GM18873 (cell line): Measurements from ENCODE around the gene THEM4.
A peak's percentile ranks its signal among the peaks of the same experiment; 100 is the strongest.

Experiments used
- ATAC-seq: cut with Tn5 transposase; IDR thresholded peaks from one replicate; pipeline ENCODE4 v1.9.1; 2021; ENCODE audit warnings: mild to moderate bottlenecking, moderate library complexity, moderate number of reproducible peaks; ENCODE audit not compliant: unreplicated experiment, low FRiP score

The THEM4 gene

DNA sequence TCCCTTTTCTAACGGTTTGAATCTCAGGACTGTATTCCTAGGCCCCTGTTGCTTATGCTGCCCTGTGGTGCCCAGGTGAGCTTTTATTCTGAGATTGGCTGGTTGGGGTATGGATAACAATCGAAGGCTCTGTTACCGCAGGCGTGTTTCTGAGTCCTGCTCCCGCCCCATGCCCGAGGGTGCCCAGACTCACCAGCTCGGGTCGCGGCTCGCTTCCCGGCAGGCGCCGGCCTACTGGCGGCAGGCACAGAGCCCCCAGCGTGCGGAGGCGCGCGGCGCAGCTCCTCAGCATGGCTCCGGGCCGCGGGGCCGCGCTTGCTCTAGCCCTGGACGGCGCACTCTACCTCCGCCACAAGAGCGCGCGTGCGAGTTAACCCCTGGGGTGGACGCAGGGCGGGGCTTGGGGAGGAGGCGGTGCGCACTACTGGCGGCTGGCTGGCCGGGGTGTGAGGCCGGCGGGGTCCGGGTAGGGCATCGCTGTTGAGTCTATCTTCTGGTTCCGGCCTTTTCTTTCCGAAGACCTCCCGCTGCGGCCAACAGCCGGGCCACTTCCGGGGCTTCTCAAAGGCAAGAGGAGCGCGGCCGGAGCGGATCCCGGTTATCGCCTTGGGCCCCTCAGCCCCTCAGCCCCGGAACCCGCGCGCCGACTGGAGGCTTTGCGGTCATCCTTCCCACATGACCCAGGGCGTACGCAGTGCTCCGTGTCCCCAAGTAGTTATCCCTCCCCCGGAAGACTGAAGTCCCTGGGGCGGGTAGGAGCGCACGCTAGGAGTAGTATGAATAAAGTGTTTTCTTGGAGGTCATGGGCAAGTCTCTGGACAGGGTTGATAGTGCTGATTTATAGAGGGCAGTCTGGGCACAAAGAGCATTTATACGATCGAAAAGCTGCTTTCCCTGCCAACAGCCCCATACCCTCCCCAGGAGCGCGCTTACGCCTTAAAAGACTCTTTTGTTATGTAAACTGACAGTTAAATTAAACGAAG lies at the start of gene THEM4:
Gene THEM4, minus strand, starts transcription at position 345 of the 983 bp plus-strand sequence. Its CDS starts 53 bp downstream, at position 292.
- peak; percentile 86 for ATAC-seq

DNA sequence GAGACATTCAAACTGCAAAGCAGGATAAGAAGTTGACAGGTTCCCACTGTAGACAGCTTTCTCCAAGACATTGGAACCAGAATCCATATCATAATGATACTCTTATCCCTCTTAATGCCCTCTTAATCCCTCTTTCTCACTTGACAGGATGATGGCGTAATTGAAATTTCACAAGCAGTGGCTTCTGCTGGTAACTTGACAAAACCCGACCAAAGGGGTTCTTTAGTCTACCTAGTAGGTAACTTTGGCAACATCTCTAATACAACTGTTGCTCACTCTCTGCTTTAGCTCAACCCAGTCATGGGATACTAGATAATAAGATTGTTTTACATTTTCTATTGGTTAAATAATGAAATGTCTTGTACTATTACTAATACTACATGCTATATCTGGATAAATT lies 49.6 kb upstream of the THEM4 start:
- no peak for ATAC-seq

DNA sequence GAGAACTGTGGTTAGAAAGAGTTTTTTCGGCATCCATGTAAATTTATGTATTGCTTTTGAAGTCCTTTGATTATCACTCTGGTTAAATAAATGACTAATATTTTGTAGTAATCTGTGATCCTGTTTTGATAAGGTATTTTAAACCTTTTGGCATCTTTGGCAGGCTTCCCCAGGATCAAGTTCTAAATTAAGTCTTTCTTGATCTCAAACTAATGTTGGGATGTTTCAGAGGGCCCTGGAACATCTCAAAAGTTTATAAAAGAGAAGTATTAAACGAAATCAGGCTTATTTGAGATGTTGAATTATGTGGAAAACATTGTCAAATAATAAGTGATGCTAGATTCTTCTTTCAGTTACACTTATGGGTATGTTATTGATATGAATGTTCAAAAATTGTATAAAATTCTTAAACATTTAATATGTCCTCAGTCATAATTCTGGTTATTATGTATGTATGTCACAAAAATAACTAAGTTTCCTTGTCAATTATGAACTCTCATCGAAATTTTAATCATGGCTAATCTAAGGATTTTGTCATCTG lies 47.7 kb upstream of the THEM4 start:
- ATAC-seq, result no peak

DNA sequence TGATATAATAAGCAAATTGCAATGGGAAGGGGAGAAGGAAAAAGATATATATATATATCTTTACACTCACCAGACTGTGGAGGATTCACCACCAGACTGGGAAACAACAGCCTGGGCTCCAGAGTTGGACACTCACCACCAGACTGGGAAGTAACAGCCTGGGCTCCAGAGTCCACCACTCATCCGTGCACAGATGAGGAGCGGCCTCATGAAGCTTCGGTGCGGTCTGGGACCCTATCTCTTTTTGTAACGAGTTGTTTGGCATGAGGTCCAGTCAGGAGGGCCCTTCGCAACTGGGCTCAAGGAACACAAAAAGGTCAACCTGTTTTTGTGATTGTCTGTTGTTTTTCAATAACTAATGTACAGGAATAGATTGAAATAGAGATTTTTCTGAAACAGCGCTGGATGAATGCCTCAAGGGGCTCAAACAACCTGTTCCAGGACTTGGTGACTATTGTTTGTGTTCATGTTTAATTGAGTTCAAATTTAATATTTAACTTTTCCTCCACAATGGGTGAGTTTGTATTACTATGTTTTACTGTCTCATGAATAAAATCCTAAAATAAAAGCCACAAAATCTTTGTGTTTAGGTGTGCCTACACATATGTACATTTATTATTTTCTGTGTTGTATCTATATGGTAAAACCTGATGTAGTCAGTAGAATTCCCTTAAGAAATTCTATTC lies 44.2 kb upstream of the THEM4 start:
- no peak for ATAC-seq

DNA sequence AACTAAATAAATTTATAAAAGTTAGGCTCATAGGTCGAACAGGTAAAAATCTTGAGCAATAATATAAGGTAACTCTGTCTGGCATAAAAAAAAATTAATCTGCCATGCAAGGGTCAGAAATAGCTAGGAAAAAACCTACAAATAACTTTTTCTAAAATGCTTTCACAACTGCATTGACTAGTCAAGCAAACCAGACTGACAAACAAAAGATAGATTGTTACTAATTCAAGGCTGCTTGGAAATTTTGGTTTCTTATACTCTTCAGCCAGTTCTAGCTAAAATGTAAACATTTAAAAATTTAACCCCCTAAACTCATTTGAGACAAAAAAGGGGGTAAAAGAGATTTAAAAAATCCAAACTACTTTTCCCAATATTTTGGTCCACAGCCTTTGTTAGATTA lies 43.5 kb upstream of the THEM4 start:
- ATAC-seq, result no peak

DNA sequence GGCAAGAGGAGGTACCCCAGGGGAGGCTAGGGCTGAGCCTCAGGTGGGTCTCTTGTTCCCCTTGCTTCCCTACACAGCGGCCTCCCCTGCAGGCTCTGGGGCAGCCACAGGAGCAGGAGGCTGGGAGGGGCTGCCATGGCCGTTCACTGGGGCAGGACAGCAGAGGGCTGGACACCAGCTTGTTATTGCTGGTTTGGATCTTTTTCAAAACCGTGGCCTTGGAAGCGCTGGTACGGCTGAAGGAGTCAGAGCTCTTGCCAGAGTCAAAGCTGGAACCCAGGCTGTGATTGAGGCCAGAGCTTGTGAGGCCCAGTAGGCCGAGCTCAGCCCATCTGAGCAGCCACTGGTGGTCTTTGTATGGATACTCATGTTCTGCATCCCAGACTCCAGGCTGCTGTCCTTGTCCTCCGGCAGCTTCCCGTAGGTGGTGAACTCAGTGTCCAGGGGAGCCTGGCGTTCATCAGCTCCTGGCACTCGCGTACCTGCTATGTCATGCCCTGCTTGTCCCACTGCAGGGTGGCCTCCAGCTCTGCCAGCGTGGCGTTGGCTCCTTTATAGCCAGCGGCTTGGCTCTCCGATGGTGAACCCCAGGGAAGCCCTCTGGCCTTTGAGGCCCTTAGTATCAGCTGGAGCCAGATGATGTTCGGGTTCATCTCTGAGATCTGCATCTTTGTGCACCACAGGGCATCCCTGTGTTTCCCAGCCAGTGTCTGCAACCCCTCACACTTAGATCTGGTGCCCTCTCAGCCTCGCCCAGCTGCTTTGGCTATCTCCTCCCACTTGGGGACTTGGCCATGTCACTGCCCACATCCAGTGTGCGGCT lies 40.3 kb upstream of the THEM4 start:
- no peak for ATAC-seq

DNA sequence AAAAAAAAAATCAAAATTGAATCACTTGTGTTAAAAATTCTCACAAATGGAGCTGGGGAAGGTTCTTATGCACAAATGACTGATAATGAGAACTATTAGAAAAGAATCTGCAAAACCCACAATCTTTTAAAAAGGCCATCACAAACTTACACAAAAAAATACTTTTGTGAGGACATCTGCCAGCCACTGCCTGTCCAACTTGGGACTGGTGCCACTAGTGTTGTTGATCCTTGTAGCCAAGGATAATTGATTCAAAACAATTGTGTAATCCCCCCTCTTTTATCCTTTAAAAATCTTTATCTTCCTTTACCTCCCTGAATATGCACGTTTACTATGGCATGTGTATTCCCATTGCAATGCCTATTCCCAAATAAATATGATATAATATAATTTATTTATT lies 39.2 kb upstream of the THEM4 start:
- no peak for ATAC-seq

DNA sequence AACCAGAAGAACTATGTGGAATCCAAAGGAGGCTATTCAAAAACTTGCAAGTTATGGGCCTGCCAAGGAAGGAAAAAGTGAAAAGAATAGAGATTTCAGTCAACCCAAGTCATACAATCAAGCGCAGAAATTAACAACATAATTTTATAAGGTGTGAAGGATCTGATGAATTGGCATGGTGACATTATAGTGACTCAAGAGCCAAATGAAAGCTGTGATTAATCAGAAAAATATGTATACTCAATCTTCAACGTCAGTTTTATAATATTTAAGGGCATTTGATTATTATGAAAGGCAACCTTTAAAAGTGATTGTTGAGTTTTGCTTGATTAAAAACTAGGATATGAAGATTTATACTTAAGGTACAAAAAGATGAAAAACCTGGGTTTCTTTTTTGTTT lies 37.8 kb upstream of the THEM4 start:
- no peak for ATAC-seq

DNA sequence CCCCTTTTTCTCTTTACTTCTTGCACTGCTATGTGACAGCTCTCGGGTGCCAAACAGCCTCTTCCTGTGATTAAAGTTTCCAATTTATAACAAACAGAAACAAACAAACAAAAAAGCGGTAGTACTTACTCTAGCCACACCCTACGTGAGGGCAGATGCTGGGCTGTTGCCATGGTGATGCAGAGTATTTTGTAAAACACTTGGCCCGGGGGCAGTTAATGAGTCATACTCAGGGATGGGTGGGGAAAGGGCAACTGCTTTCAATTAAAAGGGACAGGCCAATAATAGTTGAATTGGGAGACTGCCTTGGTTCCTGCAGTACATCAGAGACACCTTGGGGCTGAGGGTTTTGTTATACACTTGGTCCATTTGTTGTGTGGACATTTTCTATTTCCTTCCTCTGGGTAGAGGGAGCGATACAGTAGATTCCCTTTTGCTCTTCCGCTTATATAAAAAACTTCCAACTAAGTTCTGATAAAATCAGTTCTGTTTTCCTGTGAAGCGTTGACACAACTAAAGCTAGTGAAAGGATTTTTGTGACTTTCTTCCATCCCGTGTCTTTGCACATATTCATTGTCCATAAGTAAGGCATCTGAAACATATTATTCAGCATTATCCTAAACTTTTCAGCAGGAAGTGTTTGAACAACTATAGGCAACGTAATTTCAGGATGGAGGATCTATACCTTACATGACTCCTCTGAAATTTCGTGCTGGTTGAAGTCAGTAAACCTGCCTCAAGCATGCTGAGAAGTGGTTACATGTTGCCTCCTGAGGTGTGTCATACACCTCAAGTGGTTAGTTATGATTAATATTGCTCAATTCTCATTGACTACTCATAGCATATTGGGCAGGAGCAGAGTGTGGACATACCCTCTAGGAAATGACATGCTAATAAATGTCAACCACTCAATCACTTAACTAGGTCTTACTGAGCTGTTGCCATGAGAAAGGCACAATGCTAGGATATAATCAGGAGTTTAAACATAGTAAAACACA lies 36.7 kb upstream of the THEM4 start:
- ATAC-seq, result no peak

DNA sequence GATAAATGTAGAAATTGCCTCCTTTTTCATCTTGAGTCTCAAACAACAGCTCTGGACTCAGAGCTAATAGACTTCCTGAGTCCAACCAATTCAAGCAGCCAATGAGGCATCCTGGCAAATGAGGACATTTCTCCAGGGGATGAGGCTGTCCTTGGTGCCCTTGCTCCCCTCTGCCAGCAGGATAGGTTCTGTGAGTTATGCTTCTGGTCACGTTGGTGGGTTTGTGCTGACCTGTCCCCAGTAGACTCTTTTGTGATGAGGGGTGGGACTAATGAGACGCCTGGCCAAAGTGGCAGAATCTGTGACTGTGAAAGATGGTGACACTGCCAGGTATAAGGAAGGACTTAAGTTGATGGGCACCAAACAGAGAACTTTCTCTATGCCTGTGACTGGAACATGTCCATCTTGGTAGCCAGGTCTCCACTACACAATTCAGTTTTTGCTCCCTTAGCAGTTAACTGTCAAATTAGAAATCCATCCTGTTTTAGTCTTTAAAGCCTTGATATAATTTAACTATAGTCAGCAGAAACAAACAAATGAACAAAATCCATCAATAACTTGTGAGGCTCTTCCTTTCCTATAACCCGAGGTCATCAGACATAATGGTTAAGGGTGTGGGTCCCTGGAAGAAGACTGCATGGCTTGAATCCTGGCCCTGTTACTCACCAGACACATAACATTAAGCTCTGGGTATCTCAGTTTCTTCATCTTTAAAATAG lies 35.7 kb upstream of the THEM4 start:
- ATAC-seq, result no peak

DNA sequence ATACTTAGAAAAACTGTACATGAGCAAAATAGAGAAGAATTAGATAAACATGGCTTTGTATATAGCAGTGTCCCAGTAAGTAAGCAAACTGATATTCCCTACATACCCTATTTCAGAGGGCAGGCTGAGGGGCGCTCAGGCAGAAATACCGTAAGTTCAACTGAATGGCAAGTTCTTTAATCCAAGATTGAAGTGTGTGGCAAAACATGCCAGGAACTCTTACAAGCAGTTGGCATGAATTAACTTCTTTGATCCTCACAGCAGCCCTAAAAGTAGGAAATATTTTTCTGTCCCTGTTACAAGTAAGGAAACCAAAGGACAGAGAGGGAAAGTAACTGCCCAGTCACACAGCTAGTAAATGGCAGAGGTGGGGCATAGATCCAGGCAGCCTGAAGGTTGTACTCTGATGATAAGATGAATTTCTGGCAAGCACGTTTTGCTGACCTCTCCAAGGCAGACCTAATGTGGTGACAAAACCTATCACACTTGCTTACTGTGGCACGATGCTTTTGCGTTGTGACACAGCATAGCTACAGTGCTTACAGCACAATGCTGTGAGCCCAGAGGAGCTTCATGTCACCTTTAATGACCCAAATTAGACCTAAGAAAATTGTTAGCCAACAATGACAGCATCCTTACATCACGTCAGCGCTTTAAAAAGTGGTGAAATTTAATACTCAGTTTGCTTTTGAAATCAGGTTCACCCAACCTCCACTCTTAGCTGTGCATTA lies 35.0 kb upstream of the THEM4 start:
- ATAC-seq, result no peak

DNA sequence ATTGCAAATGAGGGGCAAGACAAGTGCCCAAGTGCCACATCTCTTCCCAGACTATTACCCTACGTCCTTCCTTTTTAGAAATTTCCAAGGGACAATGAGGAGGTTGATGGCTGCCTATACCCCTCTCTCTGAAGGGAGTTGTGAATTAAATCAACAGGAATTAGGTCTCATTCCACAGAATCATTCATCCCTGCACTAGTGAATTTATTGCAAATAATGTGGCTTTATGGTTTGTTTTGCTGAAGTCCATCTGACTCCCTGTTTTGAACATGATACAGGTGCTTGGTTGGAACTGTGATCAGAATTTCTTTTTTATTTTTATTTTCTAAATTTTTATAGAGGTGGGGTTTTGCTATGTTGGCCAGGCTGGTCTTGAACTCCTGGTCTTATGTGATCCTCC lies 34.3 kb upstream of the THEM4 start:
- ATAC-seq, result no peak

DNA sequence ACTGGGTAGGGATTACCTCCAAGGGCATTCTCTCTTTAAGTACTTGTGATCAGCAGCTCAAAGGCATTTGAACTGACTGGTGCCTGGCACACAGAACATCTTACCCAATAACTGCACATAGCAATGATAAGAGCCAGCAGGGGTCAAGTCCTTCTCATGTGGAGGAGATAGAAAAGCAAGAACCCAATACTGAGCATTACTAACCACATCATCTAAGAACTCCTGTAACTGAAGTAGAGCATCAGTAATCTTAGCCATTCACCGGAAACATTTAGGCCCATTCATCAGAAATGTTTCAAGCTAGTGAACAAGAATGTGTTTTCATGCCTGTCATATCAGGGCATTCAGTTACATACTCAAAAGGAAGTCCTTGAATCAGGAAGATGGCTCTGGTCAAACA lies 33.6 kb upstream of the THEM4 start:
- no peak for ATAC-seq

DNA sequence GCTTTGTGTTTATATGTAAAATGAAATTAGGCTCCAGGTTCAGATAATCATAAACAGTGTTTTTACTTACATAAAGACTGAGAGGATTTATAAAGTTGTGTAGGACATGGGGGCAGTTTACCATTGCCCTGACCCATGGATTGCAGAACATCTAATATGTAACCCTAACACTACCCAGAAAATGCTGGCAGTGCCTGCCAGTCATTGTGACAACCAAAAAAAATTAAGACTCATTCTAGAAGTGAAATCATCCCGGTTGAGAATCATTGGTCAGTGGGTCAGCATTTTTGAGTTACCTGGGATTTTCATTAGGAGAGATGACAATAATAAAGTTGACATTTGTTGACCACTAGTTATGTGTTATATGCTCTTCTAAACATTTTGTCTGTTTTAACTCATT lies 31.2 kb upstream of the THEM4 start:
- ATAC-seq, result no peak

DNA sequence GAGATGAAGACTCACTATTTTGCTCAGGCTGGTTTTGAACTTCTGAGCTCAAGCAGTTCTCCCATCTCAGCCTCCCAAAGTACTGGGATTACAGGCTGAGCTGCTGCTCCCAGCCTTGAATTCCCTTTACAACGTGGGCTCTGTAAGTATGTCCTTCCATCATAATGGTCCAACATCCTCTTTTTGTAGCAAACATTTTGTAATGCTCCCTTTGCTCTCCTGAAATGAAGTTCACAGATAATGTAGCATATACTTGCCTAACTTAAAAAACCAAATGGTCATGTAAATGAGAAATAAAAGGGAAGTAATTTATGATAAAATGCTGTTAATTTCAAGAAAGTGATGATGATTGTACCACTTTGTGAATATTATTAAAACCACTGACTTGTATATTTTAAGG lies 30.5 kb upstream of the THEM4 start:
- ATAC-seq, result no peak

DNA sequence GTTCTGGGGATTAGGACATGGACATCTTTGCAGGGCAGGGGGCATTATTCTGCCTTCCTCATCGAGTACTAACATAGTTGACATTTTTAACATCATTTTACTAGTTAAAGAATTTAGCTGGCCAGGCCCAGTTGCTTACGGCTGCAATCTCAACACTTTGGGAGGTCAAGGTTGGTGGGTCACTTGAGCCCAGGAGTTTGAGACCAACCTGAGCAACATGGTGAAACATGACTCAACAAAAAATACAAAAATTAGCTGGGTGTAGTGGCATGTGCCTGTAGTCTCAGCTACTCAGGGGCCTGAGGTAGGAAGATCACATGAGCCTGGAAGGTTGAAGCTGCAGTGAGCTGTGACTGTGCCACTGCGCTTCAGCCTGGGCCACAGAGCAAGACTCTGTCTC lies 29.8 kb upstream of the THEM4 start:
- no peak for ATAC-seq

DNA sequence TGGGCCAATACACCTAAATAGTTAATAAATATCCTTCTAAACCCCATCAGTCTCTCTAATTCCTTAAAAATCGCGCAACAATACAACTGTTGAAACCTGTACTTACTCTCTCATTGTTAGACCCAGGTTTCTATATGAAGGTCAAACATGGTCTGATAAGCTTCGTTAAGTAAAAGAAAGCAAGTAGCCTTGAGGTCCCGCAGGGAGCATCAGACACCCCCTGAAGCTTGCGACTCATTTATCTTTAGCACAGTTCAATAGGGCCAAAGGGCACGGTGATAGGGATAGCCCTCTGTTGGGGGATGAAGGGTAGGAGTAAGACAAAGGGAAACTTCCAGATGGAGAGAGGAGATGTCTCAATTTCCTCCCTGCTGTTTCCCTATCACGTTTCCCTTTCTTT lies 27.3 kb upstream of the THEM4 start:
- ATAC-seq, result no peak
